ENCODE results near the gene EGFL6. TPM values are rescaled to one million over a fixed set of nuclear protein-coding genes. Genes with fewer than 3 reads are reported as not detected.
A peak's percentile ranks its signal among the peaks of the same experiment; 100 is the strongest.

The EGFL6 gene
- total RNA-seq, 1 experiment from 2014 or later = not detected

GRCh38 chrX:13649838-13650237, 80.4 kb downstream of the EGFL6 start:
- no peak for DNase-seq
- no peak overlapping the region for H3K9ac ChIP-seq (ENCODE audit: low read length)
- no peak overlapping the region for H3K4me2 ChIP-seq (ENCODE audit: low read depth, low read length, poor library complexity, severe bottlenecking)
- no peak overlapping the region for H3K4me3 ChIP-seq (ENCODE audit: low read length)
- peaks cover 8% of the 10 kb centered on the region for H3K79me2 ChIP-seq (ENCODE audit: low read length)
- no peaks in the 10 kb centered on the region for H3K36me3 ChIP-seq (ENCODE audit: insufficient read depth, low read length)
- no peak overlapping the region for H3K27ac ChIP-seq (ENCODE audit: low read length)
- no peaks in the 10 kb centered on the region for H3K9me3 ChIP-seq (ENCODE audit: low read length)
- H3K4me1 ChIP-seq (ENCODE audit: low read length) = peaks cover 18% of the 10 kb centered on the region
- no peaks in the 10 kb centered on the region for H3K9me2 ChIP-seq (replicated peaks; ENCODE audit: insufficient read depth, low read length)
- no peak overlapping the region for H2AFZ ChIP-seq (ENCODE audit: low read length)
- no peaks in the 10 kb centered on the region for H4K20me1 ChIP-seq (ENCODE audit: insufficient read depth, low read depth, low read length)
- H3K27me3 ChIP-seq (ENCODE audit: low read length) = no peaks in the 10 kb centered on the region

- Histone ChIP-seq H3K4me3 (ENCODE audit: low read length) (no peak overlapping the region), H2AFZ (ENCODE audit: low read length) (no peak overlapping the region), H3K27me3 (ENCODE audit: low read length) (no peaks in the 10 kb centered on the region), H3K4me1 (ENCODE audit: low read length) (peaks cover 23% of the 10 kb centered on the region), H3K4me2 (ENCODE audit: low read depth, low read length, poor library complexity, severe bottlenecking) (no peak overlapping the region), H3K36me3 (ENCODE audit: insufficient read depth, low read length) (no peaks in the 10 kb centered on the region), H4K20me1 (ENCODE audit: insufficient read depth, low read depth, low read length) (no peaks in the 10 kb centered on the region), H3K9ac (ENCODE audit: low read length) (no peak overlapping the region), H3K27ac (ENCODE audit: low read length) (no peak overlapping the region), H3K79me2 (ENCODE audit: low read length) (peaks cover 13% of the 10 kb centered on the region), H3K9me2 (replicated peaks; ENCODE audit: insufficient read depth, low read length) (no peaks in the 10 kb centered on the region), H3K9me3 (ENCODE audit: low read length) (no peaks in the 10 kb centered on the region)
- no peak for DNase-seq
Measured at GRCh38 chrX:13650318-13650717, 80.9 kb downstream of the EGFL6 start.

GRCh38 chrX:13651150-13651549, 81.7 kb downstream of the EGFL6 start:
- no peak overlapping the region for H3K9ac ChIP-seq (ENCODE audit: low read length)
- no peak overlapping the region for H3K4me3 ChIP-seq (ENCODE audit: low read length)
- no peak for DNase-seq
- H3K4me2 ChIP-seq (ENCODE audit: low read depth, low read length, poor library complexity, severe bottlenecking) = no peak overlapping the region
- no peak overlapping the region for H3K27ac ChIP-seq (ENCODE audit: low read length)
- no peaks in the 10 kb centered on the region for H3K36me3 ChIP-seq (ENCODE audit: insufficient read depth, low read length)
- no peak overlapping the region for H2AFZ ChIP-seq (ENCODE audit: low read length)
- peaks cover 27% of the 10 kb centered on the region for H3K4me1 ChIP-seq (ENCODE audit: low read length)
- peaks cover 15% of the 10 kb centered on the region for H3K79me2 ChIP-seq (ENCODE audit: low read length)
- no peaks in the 10 kb centered on the region for H3K9me2 ChIP-seq (replicated peaks; ENCODE audit: insufficient read depth, low read length)
- no peaks in the 10 kb centered on the region for H3K9me3 ChIP-seq (ENCODE audit: low read length)
- no peaks in the 10 kb centered on the region for H4K20me1 ChIP-seq (ENCODE audit: insufficient read depth, low read depth, low read length)
- H3K27me3 ChIP-seq (ENCODE audit: low read length) = no peaks in the 10 kb centered on the region

- peaks cover 15% of the 10 kb centered on the region for H3K79me2 ChIP-seq (ENCODE audit: low read length)
- H3K9me3 ChIP-seq (ENCODE audit: low read length) = no peaks in the 10 kb centered on the region
- peak overlapping the region; percentile 78 for H3K4me2 ChIP-seq (ENCODE audit: low read depth, low read length, poor library complexity, severe bottlenecking)
- H3K27me3 ChIP-seq (ENCODE audit: low read length) = no peaks in the 10 kb centered on the region
- H3K27ac ChIP-seq (ENCODE audit: low read length) = peak overlapping the region; percentile 56
- no peaks in the 10 kb centered on the region for H4K20me1 ChIP-seq (ENCODE audit: insufficient read depth, low read depth, low read length)
- peaks cover 27% of the 10 kb centered on the region for H3K4me1 ChIP-seq (ENCODE audit: low read length)
- H3K9ac ChIP-seq (ENCODE audit: low read length) = peak overlapping the region; percentile 72
- no peaks in the 10 kb centered on the region for H3K36me3 ChIP-seq (ENCODE audit: insufficient read depth, low read length)
- peak overlapping the region; percentile 70 for H3K4me3 ChIP-seq (ENCODE audit: low read length)
- no peak for DNase-seq
- H2AFZ ChIP-seq (ENCODE audit: low read length) = peak overlapping the region; percentile 46
- no peaks in the 10 kb centered on the region for H3K9me2 ChIP-seq (replicated peaks; ENCODE audit: insufficient read depth, low read length)
Measured at GRCh38 chrX:13652287-13652793, 82.9 kb downstream of the EGFL6 start.

GRCh38 chrX:13652850-13653693, 83.7 kb downstream of the EGFL6 start, which contains the start of gene TCEANC:
Gene TCEANC (plus strand): TSS chrX:13653141. CDS start chrX:13662509, 9,368 bp downstream.
- H3K36me3 ChIP-seq (ENCODE audit: insufficient read depth, low read length) = no peaks in the 10 kb centered on the region
- peak within 1 kb of the TSS; percentile 89 for H3K27ac ChIP-seq (ENCODE audit: low read length)
- peak within 1 kb of the TSS; percentile 78 for H3K4me2 ChIP-seq (ENCODE audit: low read depth, low read length, poor library complexity, severe bottlenecking)
- H2AFZ ChIP-seq (ENCODE audit: low read length) = peak within 1 kb of the TSS; percentile 46
- no peaks in the 10 kb centered on the region for H3K9me2 ChIP-seq (replicated peaks; ENCODE audit: insufficient read depth, low read length)
- peak within 1 kb of the TSS; percentile 70 for H3K4me3 ChIP-seq (ENCODE audit: low read length)
- no peaks in the 10 kb centered on the region for H3K27me3 ChIP-seq (ENCODE audit: low read length)
- no peaks in the 10 kb centered on the region for H4K20me1 ChIP-seq (ENCODE audit: insufficient read depth, low read depth, low read length)
- peak within 1 kb of the TSS; percentile 72 for H3K9ac ChIP-seq (ENCODE audit: low read length)
- H3K9me3 ChIP-seq (ENCODE audit: low read length) = no peaks in the 10 kb centered on the region
- H3K79me2 ChIP-seq (ENCODE audit: low read length) = peaks cover 15% of the 10 kb centered on the region
- peaks cover 27% of the 10 kb centered on the region for H3K4me1 ChIP-seq (ENCODE audit: low read length)
- DNase-seq = peak; percentile 99

GRCh38 chrX:13654116-13654515, 84.7 kb downstream of the EGFL6 start:
- no peaks in the 10 kb centered on the region for H4K20me1 ChIP-seq (ENCODE audit: insufficient read depth, low read depth, low read length)
- no peaks in the 10 kb centered on the region for H3K36me3 ChIP-seq (ENCODE audit: insufficient read depth, low read length)
- H3K27ac ChIP-seq (ENCODE audit: low read length) = peak overlapping the region; percentile 89
- H3K9me2 ChIP-seq (replicated peaks; ENCODE audit: insufficient read depth, low read length) = no peaks in the 10 kb centered on the region
- no peak for DNase-seq
- peak overlapping the region; percentile 70 for H3K4me3 ChIP-seq (ENCODE audit: low read length)
- H3K9ac ChIP-seq (ENCODE audit: low read length) = peak overlapping the region; percentile 69
- H3K27me3 ChIP-seq (ENCODE audit: low read length) = no peaks in the 10 kb centered on the region
- no peaks in the 10 kb centered on the region for H3K9me3 ChIP-seq (ENCODE audit: low read length)
- peak overlapping the region; percentile 78 for H3K4me2 ChIP-seq (ENCODE audit: low read depth, low read length, poor library complexity, severe bottlenecking)
- H3K79me2 ChIP-seq (ENCODE audit: low read length) = peaks cover 15% of the 10 kb centered on the region
- H2AFZ ChIP-seq (ENCODE audit: low read length) = no peak overlapping the region
- peaks cover 32% of the 10 kb centered on the region for H3K4me1 ChIP-seq (ENCODE audit: low read length)

GRCh38 chrX:13655674-13656073, 86.3 kb downstream of the EGFL6 start:
- Histone ChIP-seq H3K36me3 (ENCODE audit: insufficient read depth, low read length) (peaks cover 6% of the 10 kb centered on the region), H3K9ac (ENCODE audit: low read length) (0 out of 2 replicates have a peak overlapping the region, but pooled peaks have one; percentile 69), H3K9me3 (ENCODE audit: low read length) (no peaks in the 10 kb centered on the region), H3K27ac (ENCODE audit: low read length) (peak overlapping the region; percentile 89; the same call in 1 of the 2 replicates), H3K4me1 (ENCODE audit: low read length) (peaks cover 35% of the 10 kb centered on the region), H4K20me1 (ENCODE audit: insufficient read depth, low read depth, low read length) (no peaks in the 10 kb centered on the region), H3K79me2 (ENCODE audit: low read length) (peaks cover 15% of the 10 kb centered on the region), H3K4me2 (ENCODE audit: low read depth, low read length, poor library complexity, severe bottlenecking) (no peak overlapping the region), H2AFZ (ENCODE audit: low read length) (no peak overlapping the region), H3K4me3 (ENCODE audit: low read length) (no peak overlapping the region), H3K9me2 (replicated peaks; ENCODE audit: insufficient read depth, low read length) (no peaks in the 10 kb centered on the region), H3K27me3 (ENCODE audit: low read length) (no peaks in the 10 kb centered on the region)
- DNase-seq = no peak

GRCh38 chrX:13658602-13659001, 89.2 kb downstream of the EGFL6 start:
- peaks cover 16% of the 10 kb centered on the region for H3K36me3 ChIP-seq (ENCODE audit: insufficient read depth, low read length)
- H3K9ac ChIP-seq (ENCODE audit: low read length) = peak overlapping the region; percentile 40
- H2AFZ ChIP-seq (ENCODE audit: low read length) = peak overlapping the region; percentile 66
- peak overlapping the region; percentile 72 for H3K27ac ChIP-seq (ENCODE audit: low read length)
- H3K4me3 ChIP-seq (ENCODE audit: low read length) = peak overlapping the region; percentile 8; the same call in 1 of the 2 replicates
- H3K9me2 ChIP-seq (replicated peaks; ENCODE audit: insufficient read depth, low read length) = no peaks in the 10 kb centered on the region
- H3K4me2 ChIP-seq (ENCODE audit: low read depth, low read length, poor library complexity, severe bottlenecking) = peak overlapping the region; percentile 67
- H3K4me1 ChIP-seq (ENCODE audit: low read length) = peaks cover 29% of the 10 kb centered on the region
- no peaks in the 10 kb centered on the region for H4K20me1 ChIP-seq (ENCODE audit: insufficient read depth, low read depth, low read length)
- H3K79me2 ChIP-seq (ENCODE audit: low read length) = peaks cover 15% of the 10 kb centered on the region
- H3K27me3 ChIP-seq (ENCODE audit: low read length) = no peaks in the 10 kb centered on the region
- no peaks in the 10 kb centered on the region for H3K9me3 ChIP-seq (ENCODE audit: low read length)
- peak; percentile 91 for DNase-seq

All from Karpas-422 (cell line).